ENCODE measurements around the gene ANXA8.

The ANXA8 gene

GRCh38 chr10:47421057-47421952, 62.6 kb downstream of the ANXA8 start:
- DNase-seq, result peak; percentile 96
- Histone ChIP-seq H3K27ac (peak overlapping the region; percentile 14), H3K36me3 (replicated peaks) (no peaks in the 10 kb centered on the region), H3K27me3 (replicated peaks) (no peaks in the 10 kb centered on the region), H3K4me3 (ENCODE audit: low read depth, low read length) (no peak overlapping the region)
- in situ Hi-C loops (cut with HindIII; ENCODE audit: low pct_ligation_motif_present, low sequenced_read_pairs), result no loop called here
- no peak for TF ChIP-seq CTCF (IDR thresholded peaks at IDR 0.05; ENCODE audit: low read depth, low read length, missing control alignments)

- no peak for TF ChIP-seq CTCF (IDR thresholded peaks at IDR 0.05; ENCODE audit: low read depth, low read length, missing control alignments)
- H3K27ac ChIP-seq, result no peak overlapping the region
- no peaks in the 10 kb centered on the region for H3K36me3 ChIP-seq (replicated peaks)
- H3K4me3 ChIP-seq (ENCODE audit: low read depth, low read length), result no peak overlapping the region
- H3K27me3 ChIP-seq (replicated peaks), result no peaks in the 10 kb centered on the region
- DNase-seq, result no peak
- in situ Hi-C loops (cut with HindIII; ENCODE audit: low pct_ligation_motif_present, low sequenced_read_pairs), result no loop called here
Observed at GRCh38 chr10:47420305-47421056, 63.4 kb downstream of the ANXA8 start.

GRCh38 chr10:47419421-47419820, 64.5 kb downstream of the ANXA8 start:
- H3K27ac ChIP-seq, result no peak overlapping the region
- no peak for TF ChIP-seq CTCF (IDR thresholded peaks at IDR 0.05; ENCODE audit: low read depth, low read length, missing control alignments)
- no peak for DNase-seq
- H3K27me3 ChIP-seq (replicated peaks), result no peaks in the 10 kb centered on the region
- no peak overlapping the region for H3K4me3 ChIP-seq (ENCODE audit: low read depth, low read length)
- H3K36me3 ChIP-seq (replicated peaks), result no peaks in the 10 kb centered on the region
- in situ Hi-C loops (cut with HindIII; ENCODE audit: low pct_ligation_motif_present, low sequenced_read_pairs), result no loop called here

GRCh38 chr10:47418966-47419365, 64.9 kb downstream of the ANXA8 start:
- no peaks in the 10 kb centered on the region for H3K27me3 ChIP-seq (replicated peaks)
- no peak overlapping the region for H3K27ac ChIP-seq
- TF ChIP-seq CTCF (IDR thresholded peaks at IDR 0.05; ENCODE audit: low read depth, low read length, missing control alignments), result no peak
- DNase-seq, result no peak
- no peaks in the 10 kb centered on the region for H3K36me3 ChIP-seq (replicated peaks)
- H3K4me3 ChIP-seq (ENCODE audit: low read depth, low read length), result no peak overlapping the region
- in situ Hi-C loops (cut with HindIII; ENCODE audit: low pct_ligation_motif_present, low sequenced_read_pairs), result no loop called here

- in situ Hi-C loops (cut with HindIII; ENCODE audit: low pct_ligation_motif_present, low sequenced_read_pairs), result no loop called here
Observed at GRCh38 chr10:47418321-47418720, 65.6 kb downstream of the ANXA8 start.

More at GRCh38 chr10:47418321-47418720, 65.6 kb downstream of the ANXA8 start:
- Histone ChIP-seq H3K36me3 (replicated peaks) (no peaks in the 10 kb centered on the region), H3K4me3 (ENCODE audit: low read depth, low read length) (no peak overlapping the region), H3K27ac (no peak overlapping the region), H3K27me3 (replicated peaks) (no peaks in the 10 kb centered on the region)
- DNase-seq, result no peak
- TF ChIP-seq CTCF (IDR thresholded peaks at IDR 0.05; ENCODE audit: low read depth, low read length, missing control alignments), result no peak
